Nephron progenitor cell (in vitro differentiated cells): ENCODE measurements around the gene PABPC1L2A.
"Not testable (repeated sequence)": the region's sequence is repeated elsewhere in the genome, so short reads cannot be mapped to it uniquely, and the experiment has no call there.

Experiments used
- DNase-seq: peaks from one replicate; pipeline ENCODE4 v3.0.0; 2021
- H3K27ac Mint-ChIP-seq: 2 replicates; pipeline ENCODE4 v1.8.0; 2021; ENCODE audit warnings: mild to moderate bottlenecking, moderate library complexity, mixed read lengths
- H3K27me3 Mint-ChIP-seq: 2 replicates; pipeline ENCODE4 v1.8.0; 2021; ENCODE audit warnings: mild to moderate bottlenecking, low read depth, mixed read lengths; ENCODE audit not compliant: poor library complexity
- H3K36me3 Mint-ChIP-seq: 2 replicates; pipeline ENCODE4 v1.8.0; 2021; ENCODE audit warnings: low read depth, mixed read lengths
- H3K4me1 Mint-ChIP-seq: 2 replicates; pipeline ENCODE4 v1.8.0; 2021; ENCODE audit warnings: mixed read lengths
- H3K4me3 Mint-ChIP-seq: 2 replicates; pipeline ENCODE4 v1.8.0; 2021; ENCODE audit warnings: mild to moderate bottlenecking, moderate library complexity, mixed read lengths
- H3K9me3 Mint-ChIP-seq: 2 replicates; pipeline ENCODE4 v1.8.0; 2021; ENCODE audit warnings: mild to moderate bottlenecking, moderate library complexity, mixed read lengths
- CTCF ChIP-seq: fragments of 200-600 bp; sonication (generic); IDR thresholded peaks from 2 replicates; pipeline ENCODE4 v1.5.0; 2021; ENCODE audit warnings: antibody characterized with exemption

The PABPC1L2A gene

GRCh38 chrX:73069365-73070035 is 9.8 kb downstream of the PABPC1L2A start:
- H3K27me3 Mint-ChIP-seq = peaks cover 24% of the 10 kb centered on the region
- H3K4me1 Mint-ChIP-seq = no peaks in the 10 kb centered on the region
- no peak overlapping the region for H3K4me3 Mint-ChIP-seq

GRCh38 chrX:73068467-73069364 is 10.6 kb downstream of the PABPC1L2A start:
- no peak for TF ChIP-seq CTCF
- H3K27me3 Mint-ChIP-seq = peaks cover 19% of the 10 kb centered on the region

More at GRCh38 chrX:73069365-73070035, 9.8 kb downstream of the PABPC1L2A start:
- Mint-ChIP-seq H3K27ac (no peak overlapping the region), H3K9me3 (peaks cover 52% of the 10 kb centered on the region), H3K36me3 (no peaks in the 10 kb centered on the region)
- no peak for TF ChIP-seq CTCF
- DNase-seq = no peak

GRCh38 chrX:73067761-73068466 is 11.4 kb downstream of the PABPC1L2A start:
- DNase-seq, H3K27ac Mint-ChIP-seq, H3K36me3 Mint-ChIP-seq, H3K4me3 Mint-ChIP-seq, H3K4me1 Mint-ChIP-seq: not testable (repeated sequence)
- peaks cover 55% of the 10 kb centered on the region for H3K9me3 Mint-ChIP-seq
- H3K27me3 Mint-ChIP-seq = peaks cover 18% of the 10 kb centered on the region

More at GRCh38 chrX:73068467-73069364, 10.6 kb downstream of the PABPC1L2A start:
- no peak overlapping the region for H3K27ac Mint-ChIP-seq
- no peaks in the 10 kb centered on the region for H3K36me3 Mint-ChIP-seq
- no peak for DNase-seq
- no peak overlapping the region for H3K4me3 Mint-ChIP-seq
- no peaks in the 10 kb centered on the region for H3K4me1 Mint-ChIP-seq
- peaks cover 55% of the 10 kb centered on the region for H3K9me3 Mint-ChIP-seq

- H3K9me3 Mint-ChIP-seq = peaks cover 61% of the 10 kb centered on the region
- peaks cover 5% of the 10 kb centered on the region for H3K27me3 Mint-ChIP-seq
- peaks cover 1% of the 10 kb centered on the region for H3K36me3 Mint-ChIP-seq
- no peak for DNase-seq
- TF ChIP-seq CTCF = no peak
- H3K4me3 Mint-ChIP-seq = no peak overlapping the region
- no peaks in the 10 kb centered on the region for H3K4me1 Mint-ChIP-seq
- no peak overlapping the region for H3K27ac Mint-ChIP-seq
Observed at GRCh38 chrX:73028876-73029275, 50.4 kb downstream of the PABPC1L2A start.
